H1 (cell line): ENCODE data around the gene TUBGCP3. TPM values are rescaled to one million over a fixed set of nuclear protein-coding genes. Genes with fewer than 3 reads are reported as not detected.

ENCODE experiments used
- CHD2 ChIP-seq: IDR thresholded peaks from 2 replicates; pipeline ENCODE4 v1.6.1; 2012; ENCODE audit warnings: low read length, improper control_type of control experiment
- EZH2 ChIP-seq: fragments of 200-600 bp; sonication (generic); IDR thresholded peaks from 2 replicates; pipeline ENCODE4 v1.7.1; 2012; ENCODE audit warnings: low read depth, mild to moderate bottlenecking, moderate library complexity, low read length, inconsistent platforms; ENCODE audit not compliant: severe bottlenecking
- RFX5 ChIP-seq: IDR thresholded peaks from 2 replicates; pipeline ENCODE4 v1.6.1; 2011; ENCODE audit warnings: low read depth, low read length, improper control_type of control experiment, borderline replicate concordance
- SP2 ChIP-seq: IDR thresholded peaks from 2 replicates; pipeline ENCODE4 v1.6.1; 2012; ENCODE audit warnings: mild to moderate bottlenecking, low read length, inconsistent platforms
- SP4 ChIP-seq: IDR thresholded peaks from 2 replicates; pipeline ENCODE4 v1.6.1; 2012; ENCODE audit warnings: low read length, inconsistent platforms
- polyA plus RNA-seq, 7 experiments: library from polyadenylated mRNA; depleted of rRNA in 3 of 7; stranded (reverse) in 5 of 7; unstranded in 2 of 7; fragments of >200 nt in 5 of 7; fragments of 200-250 nt in 2 of 7; gene quantifications; 1 replicate in 5 of 7; 2 replicates in 1 of 7; 4 replicates in 1 of 7; pipeline versions ENCODE4 v1.2.1 to v1.2.3, GENCODE V29; 2011 to 2013; ENCODE audit warnings: missing spikeins in 2 of 7, mixed read lengths in 2 of 7
- total RNA-seq: library from RNA; stranded (reverse); fragmentation: NEBNext Ultra II Directional; extraction: Animal tissue kit (Norgen Biotek cat#: 25700); gene quantifications from 2 replicates; pipeline ENCODE4 v1.2.1, GENCODE V29; 2021

TUBGCP3 gene
- total and polyA plus RNA-seq, 2 of the 8 experiments (the other 6 are each of a cell fraction or from before 2014, with no cell fraction given) = 27.0 to 31.7 TPM

GRCh38 chr13:112574416-112574815, 13.5 kb downstream of the TUBGCP3 start (continued):
- TF ChIP-seq SP2 = no peak
- TF ChIP-seq SP4 = no peak
- TF ChIP-seq RFX5 = no peak
- no peak for TF ChIP-seq EZH2
- TF ChIP-seq CHD2 = no peak
- TF ChIP-seq, all 59 proteins: peak for 0
